HCT116 (cell line): ENCODE results near the gene NUMA1. TPM values are rescaled to one million over a fixed set of nuclear protein-coding genes. Genes with fewer than 3 reads are reported as not detected.

ENCODE experiments used
- ATAC-seq: fragments of 200-7000 bp; cut with Tn5 transposase; 2 replicates; pipeline ENCODE4 v1.9.1; 2020; ENCODE audit warnings: mild to moderate bottlenecking, moderate library complexity
- BruUV-seq: library from RNA; stranded (reverse); fragments of 400-500 nt; replicated peaks from 2 replicates; lab custom pipeline; 2021; lab: Mats Ljungman, UMichigan
- CTCF ChIA-PET: fragments of 300-600 bp; sonication (Branson Sonifier 250); formaldehyde crosslinking; loops from one replicate; lab custom pipeline; 2021; ENCODE audit warnings: antibody characterized with exemption; lab: Charles Lee
- POLR2A ChIA-PET: fragments of 300-600, 350-600 bp; sonication (Branson Sonifier 250); formaldehyde crosslinking; loops from one replicate; lab custom pipeline; 2021; ENCODE audit warnings: antibody characterized with exemption; lab: Charles Lee
- RAD21 ChIA-PET, 2 experiments: fragments of 300-600 bp; sonication (Branson Sonifier 250); formaldehyde crosslinking; loops; one replicate each; lab custom pipeline; 2023; ENCODE audit warnings: low total read pairs in 2 of 2; ENCODE audit not compliant: uncharacterized antibody in 2 of 2, unreplicated experiment in 2 of 2, low non-redundant PET in 1 of 2; lab: Charles Lee
- DNase-seq: peaks from one replicate; pipeline ENCODE4 v3.0.0-alpha.2; 2010; ENCODE audit warnings: low read depth, low spot score
- H2AFZ ChIP-seq: fragments of 200-600 bp; shearing (Covaris generic), sonication (generic); 2 replicates; pipeline ENCODE4 v1.6.1; 2017; ENCODE audit warnings: low read depth, mixed run types, mixed read lengths, antibody characterized with exemption, low read length; ENCODE audit not compliant: poor library complexity, severe bottlenecking
- H3K27ac ChIP-seq: 2 replicates; pipeline ENCODE4 v1.5.1; 2012; ENCODE audit warnings: low read depth, low read length
- H3K27me3 ChIP-seq: fragments of 200-600 bp; sonication (generic); 2 replicates; pipeline ENCODE4 v1.6.1; 2016; ENCODE audit warnings: mixed run types, low read length, mixed read lengths; ENCODE audit not compliant: insufficient read depth
- H3K36me3 ChIP-seq, 2 experiments: fragments of 200-500 bp in 1 of 2; fragments of 200-600 bp in 1 of 2; sonication (Bioruptor generic) in 1 of 2; sonication (generic) in 1 of 2; 2 replicates each; pipeline versions ENCODE4 v1.5.1 to v1.6.1; 2014 to 2016; ENCODE audit warnings: low read length in 2 of 2, inconsistent platforms in 1 of 2, mixed read lengths in 1 of 2, mixed run types in 1 of 2; ENCODE audit not compliant: insufficient read depth in 2 of 2, control insufficient read depth in 1 of 2
- H3K4me1 ChIP-seq, 2 experiments: fragments of 200-600 bp in 1 of 2; sonication (generic) in 1 of 2; 2 replicates each; pipeline versions ENCODE4 v1.5.1 to v1.6.1; 2012 to 2017; ENCODE audit warnings: low read length in 2 of 2, inconsistent platforms in 1 of 2, mild to moderate bottlenecking in 1 of 2, mixed read lengths in 1 of 2, mixed run types in 1 of 2, moderate library complexity in 1 of 2; ENCODE audit not compliant: insufficient read depth in 2 of 2, control insufficient read depth in 1 of 2
- H3K4me2 ChIP-seq: fragments of 200-600 bp; sonication (generic); 2 replicates; pipeline ENCODE4 v1.6.1; 2017; ENCODE audit warnings: mixed run types, low read length, mixed read lengths
- H3K4me3 ChIP-seq, 2 experiments: fragments of 200-600 bp in 1 of 2; sonication (generic) in 1 of 2; replicated peaks in 1 of 2; 2 replicates each; pipeline ENCODE4 v1.5.1; 2011 to 2016; ENCODE audit warnings: low read length in 2 of 2, control low read depth in 1 of 2, low read depth in 1 of 2, mild to moderate bottlenecking in 1 of 2, mixed read lengths in 1 of 2, mixed run types in 1 of 2
- H3K79me2 ChIP-seq: fragments of 200-600 bp; sonication (generic); 2 replicates; pipeline ENCODE4 v1.6.1; 2017; ENCODE audit warnings: mild to moderate bottlenecking, mixed run types, low read length, moderate library complexity, mixed read lengths; ENCODE audit not compliant: insufficient read depth
- H3K9ac ChIP-seq: fragments of 200-600 bp; sonication (generic); 2 replicates; pipeline ENCODE4 v1.6.1; 2016; ENCODE audit warnings: low read length, mixed read lengths
- H3K9me2 ChIP-seq: fragments of 200-600 bp; sonication (generic), shearing (Covaris generic); 2 replicates; pipeline ENCODE4 v1.6.1; 2017; ENCODE audit warnings: mixed run types, mild to moderate bottlenecking, moderate library complexity; ENCODE audit not compliant: insufficient read depth
- H3K9me3 ChIP-seq, 2 experiments: fragments of 200-500 bp in 1 of 2; fragments of 200-600 bp in 1 of 2; sonication (Bioruptor generic) in 1 of 2; sonication (generic) in 1 of 2; 2 replicates each; pipeline ENCODE4 v1.6.1; 2014 to 2017; ENCODE audit warnings: low read length in 2 of 2, mixed read lengths in 2 of 2, inconsistent platforms in 1 of 2, low read depth in 1 of 2, mild to moderate bottlenecking in 1 of 2, mixed run types in 1 of 2, moderate library complexity in 1 of 2; ENCODE audit not compliant: control insufficient read depth in 1 of 2, insufficient read depth in 1 of 2
- H4K20me1 ChIP-seq: fragments of 200-600 bp; sonication (generic), shearing (Covaris generic); 2 replicates; pipeline ENCODE4 v1.6.1; 2017; ENCODE audit warnings: mixed run types, mild to moderate bottlenecking, moderate library complexity; ENCODE audit not compliant: insufficient read depth
- CTCF ChIP-seq, 3 experiments: fragments of 200-600 bp in 1 of 3; sonication (generic) in 1 of 3; IDR thresholded peaks in 2 of 3; conservative IDR thresholded peaks in 1 of 3; 2 replicates each; pipeline ENCODE4 v1.5.1; 2012 to 2017; ENCODE audit warnings: low read depth in 2 of 3, low read length in 2 of 3, antibody characterized with exemption in 1 of 3, borderline replicate concordance in 1 of 3, control low read depth in 1 of 3, mild to moderate bottlenecking in 1 of 3, mixed read lengths in 1 of 3, mixed run types in 1 of 3, moderate library complexity in 1 of 3; ENCODE audit not compliant: insufficient read depth in 1 of 3
- EGR1 ChIP-seq: IDR thresholded peaks from 2 replicates; pipeline ENCODE4 v1.6.1; 2012; ENCODE audit warnings: low read depth
- EZH2phosphoT487 ChIP-seq: fragments of 200-600 bp; IDR thresholded peaks from 2 replicates; pipeline ENCODE4 v1.6.1; 2018; ENCODE audit warnings: antibody characterized with exemption, borderline replicate concordance
- FOSL1 ChIP-seq: IDR thresholded peaks from 2 replicates; pipeline ENCODE4 v1.6.1; 2012; ENCODE audit warnings: low read depth
- POLR2AphosphoS5 ChIP-seq: IDR thresholded peaks from 2 replicates; pipeline ENCODE4 v1.6.1; 2011; ENCODE audit warnings: mild to moderate bottlenecking, low read depth, low read length, moderate library complexity
- RAD21 ChIP-seq: IDR thresholded peaks from 2 replicates; pipeline ENCODE4 v1.6.1; 2012; ENCODE audit warnings: low read depth, mild to moderate bottlenecking
- SP1 ChIP-seq: IDR thresholded peaks from 2 replicates; pipeline ENCODE4 v1.6.1; 2012; ENCODE audit warnings: low read depth
- SRF ChIP-seq: IDR thresholded peaks from 2 replicates; pipeline ENCODE4 v1.6.1; 2012; ENCODE audit warnings: low read depth
- ZBTB33 ChIP-seq: IDR thresholded peaks from 2 replicates; pipeline ENCODE4 v1.6.1; 2011; ENCODE audit warnings: mild to moderate bottlenecking, low read length, moderate library complexity; ENCODE audit not compliant: insufficient replicate concordance; ENCODE audit errors: extremely low read depth
- ZFX ChIP-seq: fragments of 450-650 bp; IDR thresholded peaks from 2 replicates; pipeline ENCODE4 v1.6.1; 2017
- ZNF274 ChIP-seq: fragments of 200-500 bp; sonication (Bioruptor generic); IDR thresholded peaks from 2 replicates; pipeline ENCODE4 v1.6.1; 2014; ENCODE audit warnings: mild to moderate bottlenecking, low read depth, low read length, inconsistent platforms
- intact Hi-C: fragments of 100-400 bp; cut with micrococcal nuclease; formaldehyde crosslinking; loops from 2 replicates; pipeline ENCODE4 v1.10.0; 2022
- total RNA-seq: library from RNA; stranded (reverse); gene quantifications from one replicate; pipeline ENCODE4 v1.2.1, GENCODE V29; 2021; ENCODE audit not compliant: unreplicated experiment

Gene NUMA1
- total RNA-seq, 1 experiment from 2014 or later, result 133 TPM

- TF ChIP-seq ZBTB33, result no peak
- no peak for TF ChIP-seq SP1
- TF ChIP-seq ZFX, result no peak
- no peak for TF ChIP-seq POLR2AphosphoS5
- no peak for TF ChIP-seq ZNF274
- TF ChIP-seq RAD21, result no peak
- TF ChIP-seq EZH2phosphoT487, result no peak
These were observed 5.4 kb upstream of the NUMA1 start (continued) for GRCh38 chr11:72085621-72086351.

GRCh38 chr11:72084965-72085364 lies 4.6 kb upstream of the NUMA1 start:
- no peak overlapping the region for H3K4me2 ChIP-seq
- intact Hi-C loops, result no loop called here
- no peak overlapping the region for H2AFZ ChIP-seq
- DNase-seq (no peak), ATAC-seq (no peak)
- H3K9me3 ChIP-seq, result no peaks in the 10 kb centered on the region
- no peaks in the 10 kb centered on the region for H3K9me2 ChIP-seq
- TF ChIP-seq ZFX (no peak), EZH2phosphoT487 (no peak), EGR1 (no peak), SRF (no peak), CTCF (IDR thresholded peaks at IDR 0.05 in 2 of 3, conservative IDR thresholded peaks at IDR 0.05 in 1 of 3; ENCODE audit: borderline replicate concordance in 1 of 3, insufficient read depth in 1 of 3, low read depth in 2 of 3, low read length in 2 of 3) (no peak), FOSL1 (no peak)
- no peak overlapping the region for H3K9ac ChIP-seq
- no TSS peak for BruUV-seq
- no peaks in the 10 kb centered on the region for H4K20me1 ChIP-seq
- no peak overlapping the region for H3K4me3 ChIP-seq
- RAD21 ChIA-PET, result interaction anchor here in 1 of 2 experiments (0.7 kb wide), 1 partner anchor 21 kb away, joined by 5 read pairs; no protein-coding TSS in a partner anchor
- H3K79me2 ChIP-seq, result peaks cover 2% of the 10 kb centered on the region
- CTCF ChIA-PET, result interaction anchor here (1.1 kb wide), 1 partner anchor 13 kb away, joined by 3 read pairs; no protein-coding TSS in a partner anchor
- H3K4me1 ChIP-seq, result peaks cover 2 to 13% of the 10 kb centered on the region in 2 experiments; a peak in 3 of 4 replicates
- no peak overlapping the region for H3K27ac ChIP-seq
- H3K27me3 ChIP-seq, result no peaks in the 10 kb centered on the region
- POLR2A ChIA-PET, result interaction anchor here (1.1 kb wide), 1 partner anchor 60 kb away, joined by 5 read pairs; no protein-coding TSS in a partner anchor
- no peaks in the 10 kb centered on the region for H3K36me3 ChIP-seq
